NCI-H446 (cell line): ENCODE data around the gene CDC6.

Experiments used
- DNase-seq, 2 experiments: peaks; one replicate each; lab custom pipeline; 2025; lab: John Stamatoyannopoulos, UW

Gene CDC6

DNA sequence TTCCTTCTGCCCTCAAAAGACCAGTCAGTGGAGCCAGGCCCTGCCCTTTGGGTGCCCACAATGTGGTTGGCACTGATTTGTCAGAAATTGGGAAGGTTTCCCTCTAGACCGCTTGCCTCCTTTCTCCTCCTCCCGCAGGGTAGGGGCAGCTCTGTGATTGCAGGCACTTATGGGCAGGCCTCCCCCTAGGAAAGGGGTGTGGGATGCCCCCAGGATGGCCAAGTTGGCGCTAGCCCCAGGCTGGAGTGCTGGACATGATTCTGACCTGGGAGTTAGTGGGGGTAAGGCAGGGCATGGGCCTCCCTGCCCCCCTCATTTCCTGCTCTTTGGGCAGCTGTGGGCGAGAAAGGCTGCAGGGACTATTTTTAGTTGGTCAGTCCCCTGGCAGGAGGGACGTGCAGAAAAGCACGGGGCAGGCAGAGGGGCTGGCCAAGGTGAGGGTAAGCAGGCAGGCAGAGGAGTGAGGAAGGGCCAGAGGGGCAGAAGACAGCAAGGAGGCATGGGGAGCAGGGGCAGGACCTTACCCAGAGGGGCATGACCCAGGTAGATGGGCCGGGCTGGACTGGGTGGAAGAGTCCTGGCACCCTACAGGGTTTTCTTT lies 24.6 kb downstream of the CDC6 start:
- DNase-seq: no peak

GRCh38 chr17:40312893-40313667 lies 25.4 kb downstream of the CDC6 start:
- no peak for DNase-seq

GRCh38 chr17:40313668-40314583 lies 26.2 kb downstream of the CDC6 start:
- DNase-seq: peak in 1 of 2 experiments; percentile 46

GRCh38 chr17:40314584-40314956 lies 26.9 kb downstream of the CDC6 start:
- DNase-seq: peak; percentile 31 to 86

- no peak for DNase-seq
Observed at GRCh38 chr17:40315206-40315605, 27.5 kb downstream of the CDC6 start.

DNA sequence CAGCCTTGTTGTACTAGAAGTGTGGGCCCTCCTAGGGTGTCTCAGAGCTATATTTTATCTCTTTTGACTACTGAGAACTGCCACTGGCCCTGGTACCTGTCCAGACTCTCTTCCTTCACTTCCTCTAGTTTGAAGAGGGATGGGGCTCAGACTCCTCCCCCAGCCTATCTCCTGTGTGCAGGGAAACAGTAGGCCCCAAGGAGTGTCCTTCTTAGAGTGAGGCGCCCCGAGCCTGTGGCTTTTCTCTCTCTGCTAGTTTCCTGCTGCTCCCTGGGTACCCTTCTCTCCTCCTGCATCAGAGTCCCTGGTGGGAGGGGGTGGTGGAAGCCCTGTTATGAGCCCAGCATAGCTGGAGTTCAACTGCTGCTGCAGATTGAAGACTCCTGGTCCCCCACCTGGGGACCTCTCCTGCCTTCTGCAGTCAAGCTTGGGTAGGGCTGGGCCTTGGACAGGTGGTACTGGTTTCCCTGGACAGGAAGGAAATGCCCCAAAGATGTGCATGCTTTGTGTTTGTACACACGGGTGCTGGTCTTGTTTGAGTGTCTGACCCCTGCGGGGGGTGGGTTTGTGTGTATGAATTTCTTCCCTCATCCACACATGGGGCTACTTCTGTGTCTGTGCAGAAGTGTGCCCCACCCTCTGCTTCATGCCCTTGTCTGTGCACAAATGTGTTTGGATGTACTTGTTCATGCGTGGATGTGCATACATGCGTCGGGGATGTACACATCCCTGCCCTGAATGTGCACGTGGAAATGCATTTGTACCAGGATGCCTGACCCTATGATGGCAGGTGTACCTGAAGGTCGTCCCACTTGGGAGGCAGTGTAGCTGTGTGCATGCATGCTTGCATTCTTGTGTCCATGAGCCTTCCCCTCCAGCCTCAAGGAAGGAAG lies 28.2 kb downstream of the CDC6 start:
- DNase-seq: no peak

DNA sequence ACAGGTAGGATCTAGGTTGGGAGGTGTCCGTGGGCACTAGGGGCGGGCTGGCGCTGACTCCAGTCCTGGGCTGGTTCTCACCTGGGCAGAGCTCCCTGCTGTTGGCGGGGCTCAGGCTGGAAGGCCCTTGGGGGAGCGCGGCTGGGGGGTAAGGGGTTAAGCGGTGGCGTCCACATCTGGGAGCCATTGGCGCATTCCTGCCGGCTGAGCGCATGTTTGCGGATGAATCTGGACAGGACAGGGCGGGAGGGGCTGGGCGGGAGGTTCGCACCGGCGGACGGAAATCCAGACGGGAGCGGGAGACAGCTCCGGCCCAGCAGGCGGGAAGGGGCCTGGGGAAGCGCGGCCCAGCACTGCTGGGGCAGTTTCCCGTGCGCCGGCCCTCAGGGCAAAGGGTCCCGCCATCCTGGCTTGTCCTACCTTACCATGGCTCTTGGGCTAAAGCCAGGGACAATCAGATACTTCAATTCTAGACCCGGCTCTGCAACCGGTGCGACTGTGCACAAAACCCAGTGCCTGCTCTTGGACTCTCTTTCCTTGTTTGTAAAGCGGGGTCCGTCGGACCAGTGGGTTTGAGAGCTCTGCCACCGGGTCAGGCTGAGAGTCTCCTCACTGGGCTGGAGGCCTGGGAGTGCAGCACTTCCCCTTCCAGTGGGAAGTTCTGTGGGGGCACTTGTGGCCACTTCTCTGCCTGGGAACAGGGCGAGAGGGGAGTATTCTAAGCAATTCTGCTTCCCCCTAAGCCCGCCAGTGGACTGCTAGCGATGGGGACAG lies 29.1 kb downstream of the CDC6 start:
- no peak for DNase-seq

DNA sequence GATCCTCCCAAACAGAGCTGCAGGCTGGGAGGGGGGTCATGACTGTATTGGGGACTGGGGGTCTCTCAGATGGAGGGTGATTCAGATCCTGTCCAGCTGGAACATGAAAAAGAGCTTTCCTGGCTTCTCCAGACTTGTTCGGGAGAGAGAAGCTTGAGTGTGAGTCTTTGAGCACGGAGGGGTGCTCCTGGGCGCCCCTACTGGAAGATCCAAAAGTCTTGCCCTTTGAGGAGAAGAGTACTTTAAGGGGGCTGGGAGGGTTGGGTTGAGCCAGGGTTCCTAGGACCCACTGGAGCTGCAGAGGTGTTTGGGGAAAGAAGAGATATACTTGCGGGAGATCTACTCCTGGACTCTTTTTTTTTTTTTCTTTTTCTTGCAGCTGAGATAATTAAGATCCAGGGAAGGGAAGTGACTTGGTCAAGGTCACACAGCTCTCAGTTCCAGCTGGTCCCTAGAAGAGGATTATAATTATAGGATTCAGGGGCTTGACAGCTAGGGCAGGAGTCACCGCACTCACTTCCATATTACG lies 29.7 kb downstream of the CDC6 start:
- peak in 1 of 2 experiments; percentile 21 for DNase-seq

- DNase-seq: peak; percentile 86 to 93
Observed at GRCh38 chr17:40317880-40318829, 30.5 kb downstream of the CDC6 start.

- peak in 1 of 2 experiments; percentile 3 for DNase-seq
Observed at GRCh38 chr17:40318830-40319391, 31.2 kb downstream of the CDC6 start.

DNA sequence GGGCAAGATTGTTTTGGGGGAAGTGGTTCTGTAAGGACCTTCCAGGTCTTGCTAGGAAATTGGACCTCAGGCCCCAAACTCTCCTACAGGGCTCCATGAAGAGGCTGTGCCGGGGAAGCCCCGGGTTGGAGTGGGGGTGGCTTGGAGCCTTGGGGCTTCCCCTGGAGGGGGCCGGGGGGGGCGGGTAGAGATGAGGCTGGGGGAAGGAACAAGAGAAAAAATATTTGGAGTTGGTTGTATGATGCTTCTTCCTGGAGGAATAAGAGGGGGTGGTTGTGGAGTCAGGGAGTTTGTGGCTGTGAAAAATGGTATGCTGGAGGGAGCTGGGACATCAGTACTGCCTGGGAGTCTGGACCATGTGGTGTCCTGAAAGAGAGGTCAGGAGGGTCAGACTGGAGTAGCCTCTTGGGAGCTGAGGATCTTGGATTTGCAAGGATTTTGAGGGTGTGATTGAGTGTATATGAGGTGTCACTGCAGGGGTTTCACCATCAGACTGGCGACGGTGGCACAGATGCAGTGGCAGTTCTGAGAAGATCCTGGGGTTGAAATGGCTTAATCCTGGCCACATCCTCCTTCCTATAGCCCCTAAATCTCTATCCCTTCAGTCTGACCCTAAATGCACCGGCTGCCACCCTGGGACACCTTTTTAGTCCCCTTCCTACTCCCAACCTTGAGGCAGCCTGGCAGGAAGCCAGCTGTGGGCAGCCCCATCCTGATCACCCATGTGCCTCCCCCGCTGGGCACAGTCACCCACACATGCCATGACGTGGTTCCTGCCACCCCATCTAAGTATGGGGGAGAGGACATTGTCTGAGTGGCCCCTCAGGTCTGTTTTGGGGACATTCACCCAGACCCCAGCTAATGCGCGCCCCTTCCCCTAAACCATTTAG lies 32.2 kb downstream of the CDC6 start:
- no peak for DNase-seq

DNA sequence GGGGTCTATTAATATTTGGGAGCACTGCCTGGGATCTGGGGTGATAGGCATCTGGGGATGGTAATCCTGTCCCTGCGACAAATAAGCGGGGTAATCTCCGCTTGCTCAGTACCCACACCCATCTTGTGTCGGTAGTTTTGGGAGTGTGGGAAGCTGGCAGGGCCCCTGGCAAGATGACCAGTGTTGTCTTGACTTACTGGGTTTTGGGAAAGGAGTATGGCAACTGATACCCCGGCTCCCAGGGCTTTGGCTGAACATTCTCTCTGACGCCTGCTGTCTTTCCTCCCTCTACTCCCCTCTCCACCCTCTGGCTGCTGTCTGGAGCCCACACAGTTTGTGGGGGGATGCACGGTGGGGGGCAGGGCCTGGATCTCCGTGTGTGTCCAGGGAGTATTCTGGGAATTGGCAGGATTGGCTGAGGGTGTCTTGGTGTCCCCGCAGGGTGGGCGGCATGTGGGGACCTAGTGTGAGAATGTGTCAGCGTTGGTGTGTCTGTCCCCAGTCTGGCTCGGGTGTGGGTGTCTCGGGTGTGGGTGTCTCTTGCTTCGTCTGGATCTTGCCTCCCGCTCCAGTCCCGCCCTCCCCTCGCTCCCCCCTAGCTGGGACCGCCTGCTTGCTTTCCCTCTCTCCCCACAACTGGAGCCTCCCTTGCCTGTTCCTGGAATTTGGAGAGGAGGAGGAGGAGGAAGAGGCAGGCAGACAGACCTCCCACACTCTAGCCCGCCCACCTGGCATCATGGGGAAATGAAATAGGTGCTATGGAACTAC lies 33.3 kb downstream of the CDC6 start:
- no peak for DNase-seq

- DNase-seq: no peak
Observed at GRCh38 chr17:40321524-40321929, 33.8 kb downstream of the CDC6 start.

GRCh38 chr17:40321961-40322357 lies 34.3 kb downstream of the CDC6 start:
- peak in 1 of 2 experiments; percentile 45 for DNase-seq

- DNase-seq: peak in 1 of 2 experiments; percentile 10
Observed at GRCh38 chr17:40322358-40323315, 35.0 kb downstream of the CDC6 start.
